Raji (cell line): ENCODE measurements around the gene TRPV6.

ENCODE experiments used
- POLR2A ChIP-seq: IDR thresholded peaks from 2 replicates; pipeline ENCODE4 v1.6.1; 2011; ENCODE audit warnings: low read depth, low read length, control low read depth; ENCODE audit not compliant: insufficient read depth

The TRPV6 gene

DNA sequence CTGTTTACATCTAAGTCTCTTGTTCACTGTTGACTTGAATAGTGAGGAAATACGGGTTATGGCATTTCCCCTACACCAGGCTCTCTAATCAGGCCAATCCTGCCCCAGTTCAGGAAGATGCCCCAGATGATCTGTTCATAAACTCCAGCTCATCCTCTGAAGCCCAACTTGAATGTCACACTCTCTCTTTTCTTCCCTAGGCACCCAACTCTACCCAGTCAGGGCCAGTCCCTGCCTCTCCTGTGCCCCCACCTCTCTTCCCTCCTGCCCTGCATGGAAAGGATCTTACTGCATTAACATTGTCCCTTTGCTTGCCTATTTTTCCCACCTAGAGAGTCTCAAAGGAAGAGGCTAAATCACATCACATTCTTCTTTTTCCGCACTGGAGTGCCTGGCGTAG, 10.6 kb upstream of the TRPV6 start:
- TF ChIP-seq POLR2A: no peak

DNA sequence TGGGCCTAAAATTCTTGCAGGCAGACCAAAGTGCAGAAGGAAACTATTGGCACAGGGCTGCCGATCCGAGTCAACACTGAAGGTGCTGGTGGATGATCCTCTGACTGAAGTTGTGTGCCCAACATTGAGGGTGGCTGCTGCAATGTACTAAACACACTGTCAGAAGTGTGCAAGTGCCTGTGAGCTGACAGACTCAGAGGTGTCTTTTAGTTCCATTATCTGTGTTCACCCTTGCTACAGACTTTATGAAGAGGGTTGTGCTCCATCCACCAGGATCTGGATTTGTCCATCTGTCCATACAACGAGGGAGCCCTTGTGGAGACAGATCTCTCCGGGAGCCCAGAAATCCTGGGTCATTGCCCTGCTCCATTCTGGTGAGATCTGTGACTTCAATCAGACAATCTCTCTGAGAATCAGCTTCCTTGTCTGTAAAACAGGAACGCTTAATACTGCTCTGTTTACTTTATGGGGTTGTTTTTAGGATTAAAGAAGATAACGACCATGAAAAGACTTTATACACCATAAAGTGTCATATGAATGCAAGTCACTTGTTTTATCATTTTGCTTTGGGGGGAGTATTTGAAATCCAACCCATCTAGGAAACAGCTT, 9.5 kb upstream of the TRPV6 start:
- TF ChIP-seq POLR2A: no peak

- no peak for TF ChIP-seq POLR2A
These were observed 8.8 kb upstream of the TRPV6 start for GRCh38 chr7:142894112-142894984.

DNA sequence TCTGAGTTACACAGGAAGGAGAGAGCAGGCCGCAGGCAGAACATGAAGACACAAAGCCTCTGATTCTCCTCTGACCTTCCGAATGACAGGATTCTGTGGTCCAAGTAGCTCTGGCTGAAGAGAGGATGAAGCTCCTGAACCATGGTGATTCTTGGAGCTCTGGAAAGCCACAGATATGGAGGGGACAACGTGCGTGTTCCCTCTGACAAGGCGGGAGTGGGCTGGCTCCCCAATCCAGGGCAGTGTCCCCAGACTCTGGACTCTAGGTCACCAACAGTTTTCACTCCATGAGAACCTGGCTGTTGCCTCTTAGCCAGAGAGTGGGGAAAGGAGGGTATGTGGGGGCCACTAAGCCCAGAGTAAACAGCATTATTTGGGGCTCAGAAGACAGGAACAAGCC, 7.4 kb upstream of the TRPV6 start:
- no peak for TF ChIP-seq POLR2A

DNA sequence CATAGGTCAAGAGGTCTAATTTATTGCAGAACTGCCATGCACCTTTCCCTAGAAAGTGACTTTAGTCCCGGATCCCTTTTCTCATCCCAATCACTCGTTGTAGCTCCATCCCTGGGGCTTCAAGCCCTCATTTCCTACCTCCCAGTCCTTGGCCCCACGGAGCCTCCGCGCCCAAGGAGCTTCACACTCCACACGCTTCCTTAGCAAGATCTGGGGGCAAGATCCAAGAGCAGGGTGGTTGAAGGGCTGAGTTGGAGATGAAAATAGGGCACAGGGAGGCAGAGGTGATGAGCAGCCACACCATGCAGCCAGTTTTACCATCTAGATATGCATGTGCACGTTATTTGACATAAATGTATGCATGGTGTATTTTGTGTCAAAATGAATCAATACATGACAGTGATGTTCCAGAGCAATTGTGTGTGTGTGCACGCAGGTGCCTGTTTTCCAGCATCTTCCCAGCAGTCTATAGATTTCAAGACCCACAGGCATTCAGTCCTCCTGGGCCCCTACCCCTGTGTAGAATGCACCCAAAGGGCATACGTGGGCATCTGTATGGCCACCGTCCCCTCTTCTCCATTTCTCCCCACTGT, 6.0 kb upstream of the TRPV6 start:
- no peak for TF ChIP-seq POLR2A

GRCh38 chr7:142890874-142891485, 5.4 kb upstream of the TRPV6 start:
- no peak for TF ChIP-seq POLR2A

DNA sequence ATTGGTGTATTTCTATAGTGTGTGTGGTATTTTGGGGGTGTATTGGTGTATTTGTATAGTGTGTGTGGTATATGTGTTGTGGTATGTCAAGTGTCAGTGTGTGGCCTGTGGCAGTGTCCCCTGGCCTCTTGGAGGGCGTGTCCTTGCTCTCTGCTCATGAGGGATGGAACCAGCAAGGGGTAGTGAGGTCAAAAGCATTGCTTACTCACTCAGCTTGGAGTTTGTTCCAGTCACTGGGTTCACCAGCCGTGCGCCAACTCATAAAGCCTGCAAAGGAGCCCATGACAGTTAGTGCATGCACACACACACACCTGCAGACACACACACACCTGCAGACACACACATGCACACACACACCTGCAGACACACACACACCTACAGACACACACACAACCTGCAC, 4.3 kb upstream of the TRPV6 start:
- TF ChIP-seq POLR2A: no peak

GRCh38 chr7:142887282-142888015, 1.9 kb upstream of the TRPV6 start:
- TF ChIP-seq POLR2A: no peak

- no peak for TF ChIP-seq POLR2A
These were observed 1.3 kb upstream of the TRPV6 start for GRCh38 chr7:142886866-142887265.

GRCh38 chr7:142884286-142884640, 1.3 kb downstream of the TRPV6 start:
- no peak for TF ChIP-seq POLR2A

- TF ChIP-seq POLR2A: no peak
These were observed 1.8 kb downstream of the TRPV6 start for GRCh38 chr7:142883571-142884285.

DNA sequence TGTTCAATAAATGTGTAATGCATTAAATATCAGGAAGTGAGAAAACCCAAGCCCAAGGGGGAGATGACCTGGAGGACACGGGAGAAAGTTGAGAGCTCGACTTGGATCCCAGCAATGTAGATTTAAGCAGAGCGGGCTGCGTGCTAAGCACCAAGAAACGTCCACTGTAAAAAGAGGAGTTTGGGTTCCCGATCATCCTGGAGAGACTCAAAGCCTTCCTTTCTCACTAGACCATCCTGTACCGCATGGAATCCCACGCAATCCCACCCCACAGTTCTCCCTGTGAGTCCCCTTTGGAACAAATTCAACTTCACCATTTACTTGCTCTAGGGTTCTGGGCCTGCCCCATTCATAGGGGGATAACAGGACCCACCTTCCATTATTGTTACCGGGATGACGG, 2.4 kb downstream of the TRPV6 start:
- TF ChIP-seq POLR2A: no peak

- TF ChIP-seq POLR2A: no peak
These were observed 3.2 kb downstream of the TRPV6 start for GRCh38 chr7:142882338-142882678.

GRCh38 chr7:142881586-142882337, 3.8 kb downstream of the TRPV6 start:
- no peak for TF ChIP-seq POLR2A
